ENCODE results near the gene HRCT1.

- TF ChIP-seq CTCF (IDR thresholded peaks at IDR 0.05) (no peak), POLR2A (IDR thresholded peaks at IDR 0.05) (no peak)
These were observed 23.4 kb downstream of the HRCT1 start for GRCh38 chr9:35929453-35929718.

All from heart left ventricle (tissue), 13 donors.